Osteocyte (in vitro differentiated cells): ENCODE data around the gene FAM24B. TPM values are rescaled to one million over a fixed set of nuclear protein-coding genes. Genes with fewer than 3 reads are reported as not detected.

ENCODE experiments used
- DNase-seq: peaks from one replicate; pipeline ENCODE4 v3.0.0; 2021; ENCODE audit warnings: mixed read lengths; ENCODE audit not compliant: unreplicated experiment; ENCODE audit errors: extremely low spot score
- H3K27ac Mint-ChIP-seq: one replicate; pipeline ENCODE4 v1.8.0; 2021; ENCODE audit warnings: mild to moderate bottlenecking, mixed read lengths; ENCODE audit not compliant: unreplicated experiment
- H3K27me3 Mint-ChIP-seq: one replicate; pipeline ENCODE4 v1.8.0; 2021; ENCODE audit warnings: mixed read lengths; ENCODE audit not compliant: unreplicated experiment
- H3K36me3 Mint-ChIP-seq: one replicate; pipeline ENCODE4 v1.8.0; 2021; ENCODE audit warnings: mixed read lengths; ENCODE audit not compliant: unreplicated experiment
- H3K4me1 Mint-ChIP-seq: one replicate; pipeline ENCODE4 v1.8.0; 2021; ENCODE audit warnings: mixed read lengths; ENCODE audit not compliant: unreplicated experiment
- H3K4me3 Mint-ChIP-seq: one replicate; pipeline ENCODE4 v1.8.0; 2021; ENCODE audit warnings: mild to moderate bottlenecking, moderate library complexity, mixed read lengths; ENCODE audit not compliant: unreplicated experiment
- H3K9me3 Mint-ChIP-seq: one replicate; pipeline ENCODE4 v1.8.0; 2021; ENCODE audit warnings: mixed read lengths; ENCODE audit not compliant: unreplicated experiment
- CTCF ChIP-seq: fragments of 200-600 bp; sonication (generic); IDR thresholded peaks from 2 replicates; pipeline ENCODE4 v1.5.0; 2021; ENCODE audit warnings: antibody characterized with exemption, mild to moderate bottlenecking, moderate library complexity
- total RNA-seq: library from RNA; stranded (reverse); gene quantifications from 2 replicates; pipeline ENCODE4 v1.2.1, GENCODE V29; 2021

FAM24B gene
- total RNA-seq, 1 donor from 2014 or later = 0.70 TPM

- Mint-ChIP-seq H3K36me3 (no peaks in the 10 kb centered on the region), H3K9me3 (peaks cover 6% of the 10 kb centered on the region), H3K27ac (no peak overlapping the region), H3K4me3 (no peak overlapping the region), H3K4me1 (peaks cover 37% of the 10 kb centered on the region), H3K27me3 (no peaks in the 10 kb centered on the region)
- no peak for DNase-seq
- no peak for TF ChIP-seq CTCF
Observed at GRCh38 chr10:122856902-122857301, 22.5 kb downstream of the FAM24B start.

GRCh38 chr10:122855745-122856144 lies 23.6 kb downstream of the FAM24B start:
- H3K27me3 Mint-ChIP-seq = no peaks in the 10 kb centered on the region
- H3K9me3 Mint-ChIP-seq = peaks cover 6% of the 10 kb centered on the region
- DNase-seq = no peak
- H3K4me1 Mint-ChIP-seq = peaks cover 40% of the 10 kb centered on the region
- H3K36me3 Mint-ChIP-seq = no peaks in the 10 kb centered on the region
- no peak overlapping the region for H3K27ac Mint-ChIP-seq
- no peak overlapping the region for H3K4me3 Mint-ChIP-seq
- TF ChIP-seq CTCF = no peak

GRCh38 chr10:122854648-122855047 lies 24.7 kb downstream of the FAM24B start:
- no peak overlapping the region for H3K4me3 Mint-ChIP-seq
- H3K4me1 Mint-ChIP-seq = peaks cover 51% of the 10 kb centered on the region
- H3K27ac Mint-ChIP-seq = no peak overlapping the region
- no peaks in the 10 kb centered on the region for H3K27me3 Mint-ChIP-seq
- no peak for DNase-seq
- H3K9me3 Mint-ChIP-seq = peaks cover 6% of the 10 kb centered on the region
- H3K36me3 Mint-ChIP-seq = no peaks in the 10 kb centered on the region
- TF ChIP-seq CTCF = no peak

GRCh38 chr10:122853665-122854313 lies 25.6 kb downstream of the FAM24B start:
- H3K4me1 Mint-ChIP-seq = peaks cover 57% of the 10 kb centered on the region

GRCh38 chr10:122852261-122852660 lies 27.1 kb downstream of the FAM24B start:
- H3K4me1 Mint-ChIP-seq = peaks cover 63% of the 10 kb centered on the region
- H3K4me3 Mint-ChIP-seq = no peak overlapping the region
- peak overlapping the region; percentile 81 for H3K27ac Mint-ChIP-seq
- H3K36me3 Mint-ChIP-seq = no peaks in the 10 kb centered on the region
- H3K27me3 Mint-ChIP-seq = no peaks in the 10 kb centered on the region
- peaks cover 6% of the 10 kb centered on the region for H3K9me3 Mint-ChIP-seq
- DNase-seq = no peak
- TF ChIP-seq CTCF = no peak

More at GRCh38 chr10:122853665-122854313, 25.6 kb downstream of the FAM24B start:
- Mint-ChIP-seq H3K27ac (peak overlapping the region; percentile 41), H3K9me3 (peaks cover 6% of the 10 kb centered on the region), H3K4me3 (no peak overlapping the region), H3K36me3 (no peaks in the 10 kb centered on the region), H3K27me3 (no peaks in the 10 kb centered on the region)
- TF ChIP-seq CTCF = no peak
- no peak for DNase-seq
